Spleen (tissue), 11 donors: ENCODE data around the gene IGFL4. TPM values are rescaled to one million over a fixed set of nuclear protein-coding genes. Genes with fewer than 3 reads are reported as not detected.

Experiments
- DNase-seq: peaks from one replicate; pipeline ENCODE4 v3.0.0-alpha.2; 2020
- H3K27ac ChIP-seq, 8 donors: fragments of 200-600 bp; sonication (generic) in 7 of 8; 1 replicate in 4 of 8; 2 replicates in 4 of 8; pipeline versions ENCODE4 v1.5.0 to v1.8.0; 2016 to 2021; ENCODE audit warnings: inconsistent platforms in 4 of 8, mild to moderate bottlenecking in 4 of 8, moderate library complexity in 1 of 8
- H3K27me3 ChIP-seq, 7 donors: fragments of 200-600 bp; sonication (generic) in 6 of 7; replicated peaks in 1 of 7; 1 replicate in 4 of 7; 2 replicates in 3 of 7; pipeline versions ENCODE4 v1.5.0 to v1.8.0; 2016 to 2021; ENCODE audit warnings: inconsistent platforms in 3 of 7, mild to moderate bottlenecking in 1 of 7
- H3K36me3 ChIP-seq, 6 donors: fragments of 200-600 bp; sonication (generic) in 5 of 6; 1 replicate in 4 of 6; 2 replicates in 2 of 6; pipeline versions ENCODE4 v1.5.0 to v1.8.0; 2016 to 2021; ENCODE audit warnings: inconsistent platforms in 2 of 6
- H3K4me1 ChIP-seq, 6 donors: fragments of 200-600 bp; sonication (generic) in 5 of 6; 1 replicate in 3 of 6; 2 replicates in 3 of 6; pipeline versions ENCODE4 v1.5.0 to v1.8.0; 2016 to 2021; ENCODE audit warnings: inconsistent platforms in 3 of 6
- H3K4me3 ChIP-seq, 8 donors: fragments of 200-600 bp; sonication (generic) in 7 of 8; 1 replicate in 4 of 8; 2 replicates in 4 of 8; pipeline versions ENCODE4 v1.5.0 to v1.8.0; 2016 to 2021; ENCODE audit warnings: inconsistent platforms in 4 of 8, mild to moderate bottlenecking in 4 of 8, moderate library complexity in 2 of 8
- H3K9me3 ChIP-seq, 8 donors: fragments of 200-600 bp; sonication (generic) in 7 of 8; 1 replicate in 4 of 8; 2 replicates in 4 of 8; pipeline versions ENCODE4 v1.5.0 to v1.8.0; 2016 to 2021; ENCODE audit warnings: inconsistent platforms in 4 of 8
- CTCF ChIP-seq, 11 experiments: fragments of 200-600 bp in 7 of 11; fragments of 450-650 bp in 4 of 11; sonication (generic) in 4 of 11; IDR thresholded peaks in 8 of 11; conservative IDR thresholded peaks in 3 of 11; 1 replicate in 7 of 11; 2 replicates in 4 of 11; pipeline versions ENCODE4 v1.4.0 to v1.8.0; 2016 to 2021; ENCODE audit warnings: antibody characterized with exemption in 11 of 11, inconsistent platforms in 4 of 11, mild to moderate bottlenecking in 1 of 11
- POLR2A ChIP-seq, 3 donors: fragments of 450-650 bp; IDR thresholded peaks; one replicate each; pipeline ENCODE4 v1.5.1; 2017; ENCODE audit warnings: antibody characterized with exemption in 3 of 3, mild to moderate bottlenecking in 1 of 3
- POLR2AphosphoS5 ChIP-seq, 3 donors: sonication (generic); formaldehyde crosslinking; IDR thresholded peaks; one replicate each; pipeline ENCODE4 v1.5.1; 2017; ENCODE audit warnings: antibody characterized with exemption in 3 of 3
- WGBS, 5 donors: extraction: QIAGEN DNeasy Blood & Tissue Kit in 3 of 5; methylation state at CpG; one replicate each; pipeline versions ENCODE4 v1.1.5 to v1.1.7; 2013 to 2018; 5-methylcytosine and 5-hydroxymethylcytosine counted together
- intact Hi-C: fragments of 100-400 bp; cut with DNase I; formaldehyde crosslinking; loops from one replicate; pipeline ENCODE4 v1.15.0; 2023; ENCODE audit warnings: low total_unique reads
- polyA plus RNA-seq, 3 donors: library from polyadenylated mRNA; stranded (reverse); fragments of 200-250 nt; gene quantifications; one replicate each; pipeline ENCODE4 v1.2.1, GENCODE V29; 2013
- total RNA-seq, 7 donors: library from RNA; depleted of rRNA in 3 of 7; stranded (reverse); fragments of >200 nt in 3 of 7; fragmentation: NEBNext Ultra II Directional in 4 of 7; extraction: Animal tissue kit (Norgen Biotek cat#: 25700) in 4 of 7; gene quantifications; one replicate each; pipeline versions ENCODE4 v1.1.0 to v1.2.1, GENCODE V29; 2016 to 2021
- donor health status: healthy with polysubstance abuse.
- donor health status: DM: no; HTN: no; CAD: no; lungs with moderate emphysema.
- donor health status: DM: no; HTN: no; CAD: no.
- donor health status: Bipolar disorder and iron deficiency.
- donor health status: healthy.
- donor health status: DM: no; HTN: no; CAD: no.
- donor health status: DM: yes; HTN: yes; CAD: no.

Gene IGFL4
- total and polyA plus RNA-seq, 10 donors: 0.03 TPM; not detected in 8

DNA sequence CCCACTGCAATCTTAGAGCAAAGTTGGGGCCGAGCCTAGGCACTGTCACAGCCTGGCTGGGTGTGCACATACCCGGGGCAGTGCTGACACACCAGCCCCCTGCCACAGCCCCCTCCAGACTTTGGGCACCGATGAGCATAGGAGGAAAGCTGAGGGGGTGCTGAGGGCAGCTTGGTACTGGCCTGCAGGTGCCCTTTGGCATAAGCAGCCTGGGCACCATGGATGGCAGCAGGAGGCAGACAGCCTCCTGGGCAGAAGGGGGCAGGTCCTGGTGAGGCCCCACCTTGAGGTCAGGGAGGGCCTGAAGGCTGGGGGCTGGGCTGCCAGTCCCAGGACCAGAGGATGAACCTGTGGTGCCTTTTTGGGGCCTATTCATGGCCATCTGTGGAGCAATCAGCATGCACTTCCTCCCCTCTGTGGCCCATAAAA, 8.2 kb downstream of the IGFL4 start:
- TF ChIP-seq POLR2AphosphoS5 (IDR thresholded peaks at IDR 0.05): no peak
- no peak for TF ChIP-seq CTCF (IDR thresholded peaks at IDR 0.05 in 8 of 11, conservative IDR thresholded peaks at IDR 0.05 in 3 of 11)
- TF ChIP-seq POLR2A (IDR thresholded peaks at IDR 0.05): no peak
- H3K9me3 ChIP-seq: peaks cover 0 to 9% (median 0%) of the 10 kb centered on the region in 8 donors
- H3K27ac ChIP-seq: no peak overlapping the region
- no peak overlapping the region for H3K4me3 ChIP-seq
- H3K4me1 ChIP-seq: peaks cover 0 to 16% (median 5%) of the 10 kb centered on the region in 6 donors
- no peak for DNase-seq
- WGBS, 5 donors: 80 to 92% (median 88%) methylated on average over 3 of the region's 3 CpGs
- intact Hi-C loops: loop anchor here (10.0 kb wide), 1 partner anchor 152 kb away; no protein-coding TSS in a partner anchor
- no peaks in the 10 kb centered on the region for H3K36me3 ChIP-seq
- H3K27me3 ChIP-seq: peaks cover 0 to 63% (median 0%) of the 10 kb centered on the region in 7 donors

DNA sequence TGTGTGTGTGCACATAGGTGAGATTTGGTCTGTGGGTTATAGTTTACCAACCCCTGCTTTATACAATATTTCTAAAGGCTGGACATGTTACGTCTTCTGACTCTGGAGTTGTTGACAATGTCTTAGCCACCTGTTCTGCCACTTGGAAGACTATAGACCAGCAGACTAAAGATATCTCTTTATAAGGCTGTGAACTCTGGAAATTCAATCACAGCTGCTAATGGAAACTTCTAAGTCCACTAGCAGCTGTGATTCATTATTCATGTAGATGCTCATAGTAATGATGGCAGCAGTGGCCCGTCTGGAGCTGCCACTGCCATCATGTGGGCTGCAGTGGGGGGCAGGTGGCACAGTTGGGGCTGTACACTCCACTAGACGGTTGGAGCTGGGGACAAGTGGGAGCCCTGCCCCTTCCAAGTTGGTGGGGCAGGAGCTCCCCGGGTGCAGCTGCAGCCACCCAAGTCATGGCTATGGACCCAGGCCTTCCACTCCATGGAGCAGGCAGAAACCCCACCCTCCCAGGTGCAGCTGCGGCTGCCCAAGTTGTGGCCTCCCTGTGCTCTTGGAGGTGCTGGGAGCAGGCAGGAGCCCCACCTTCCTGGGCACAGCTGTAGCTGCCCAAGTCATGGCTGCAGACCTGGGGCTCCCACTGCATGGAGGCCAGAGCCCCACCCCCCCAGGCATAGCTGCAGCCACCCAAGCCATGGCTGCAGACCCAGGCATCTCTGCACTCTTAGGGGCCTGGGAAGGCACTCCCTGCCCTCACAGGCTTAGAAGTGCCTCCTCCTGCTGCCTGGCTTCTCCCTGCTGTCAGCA, 8.8 kb downstream of the IGFL4 start:
- DNase-seq: no peak
- 77 to 93% (median 87%) methylated on average over 2 to 5 of the region's 5 CpGs for WGBS, 5 donors
- H3K4me1 ChIP-seq: peaks cover 0 to 20% (median 5%) of the 10 kb centered on the region in 6 donors
- TF ChIP-seq POLR2AphosphoS5 (IDR thresholded peaks at IDR 0.05) (no peak), POLR2A (IDR thresholded peaks at IDR 0.05) (no peak), CTCF (IDR thresholded peaks at IDR 0.05 in 8 of 11, conservative IDR thresholded peaks at IDR 0.05 in 3 of 11) (no peak)
- no peak overlapping the region for H3K27ac ChIP-seq
- intact Hi-C loops: loop anchor here (2.0 to 10.0 kb wide), 2 partner anchors 153 to 233 kb away; no protein-coding TSS in a partner anchor
- H3K9me3 ChIP-seq: peaks cover 0 to 6% (median 0%) of the 10 kb centered on the region in 8 donors
- H3K27me3 ChIP-seq: peaks cover 0 to 69% (median 0%) of the 10 kb centered on the region in 7 donors
- H3K4me3 ChIP-seq: no peak overlapping the region
- no peaks in the 10 kb centered on the region for H3K36me3 ChIP-seq

- H3K27me3 ChIP-seq: peaks cover 0 to 71% (median 0%) of the 10 kb centered on the region in 7 donors
- no peak overlapping the region for H3K4me3 ChIP-seq
- 67 to 73% (median 69%) methylated on average over 12 of the region's 12 CpGs for WGBS, 5 donors
- intact Hi-C loops: loop anchor here (2.0 to 10.0 kb wide), 2 partner anchors 154 to 234 kb away; no protein-coding TSS in a partner anchor
- no peak for TF ChIP-seq CTCF (IDR thresholded peaks at IDR 0.05 in 8 of 11, conservative IDR thresholded peaks at IDR 0.05 in 3 of 11)
- TF ChIP-seq POLR2A (IDR thresholded peaks at IDR 0.05): no peak
- no peak for TF ChIP-seq POLR2AphosphoS5 (IDR thresholded peaks at IDR 0.05)
- H3K36me3 ChIP-seq: no peaks in the 10 kb centered on the region
- DNase-seq: no peak
- H3K27ac ChIP-seq: no peak overlapping the region
- H3K9me3 ChIP-seq: peaks cover 0 to 6% (median 0%) of the 10 kb centered on the region in 8 donors
- H3K4me1 ChIP-seq: peaks cover 0 to 30% (median 6%) of the 10 kb centered on the region in 6 donors
Measured at GRCh38 chr19:46030812-46031550, 9.8 kb downstream of the IGFL4 start.
